ENCODE data around the gene ATP2B3.

- TF ChIP-seq FOXK2 (IDR thresholded peaks at IDR 0.05) (no peak), NFRKB (IDR thresholded peaks at IDR 0.05) (no peak), TARDBP (IDR thresholded peaks at IDR 0.05) (no peak), ZNF384 (IDR thresholded peaks at IDR 0.05) (no peak), ELF4 (IDR thresholded peaks at IDR 0.05) (no peak), PKNOX1 (IDR thresholded peaks at IDR 0.05) (no peak), SUZ12 (IDR thresholded peaks at IDR 0.05) (no peak), ARNT (IDR thresholded peaks at IDR 0.05) (no peak), SP1 (IDR thresholded peaks at IDR 0.05) (no peak), FOXA1 (IDR thresholded peaks at IDR 0.05) (no peak)
Observed at GRCh38 chrX:153595859-153596857, 78.7 kb downstream of the ATP2B3 start.
